Measurements from ENCODE around the gene TNFRSF25. TPM values are rescaled to one million over a fixed set of nuclear protein-coding genes. Genes with fewer than 3 reads are reported as not detected.
"Not testable (repeated sequence)": the region's sequence is repeated elsewhere in the genome, so short reads cannot be mapped to it uniquely, and the experiment has no call there.

Gene TNFRSF25
- total RNA-seq, 1 donor from 2014 or later = 13.1 TPM

- ATAC-seq = not testable (repeated sequence)
Measured at GRCh38 chr1:6429660-6430411, 36.1 kb downstream of the TNFRSF25 start.

- ATAC-seq = not testable (repeated sequence)
Measured at GRCh38 chr1:6428453-6428852, 37.5 kb downstream of the TNFRSF25 start.

- peak; percentile 57 for ATAC-seq
Measured at GRCh38 chr1:6427441-6428390, 38.3 kb downstream of the TNFRSF25 start.

GRCh38 chr1:6426972-6427350 is 39.0 kb downstream of the TNFRSF25 start:
- ATAC-seq = no peak

- ATAC-seq = no peak
Measured at GRCh38 chr1:6426277-6426971, 39.5 kb downstream of the TNFRSF25 start.

GRCh38 chr1:6425658-6426057 is 40.3 kb downstream of the TNFRSF25 start:
- no peak for ATAC-seq

- peak; percentile 6 for ATAC-seq
Measured at GRCh38 chr1:6424619-6425593, 41.1 kb downstream of the TNFRSF25 start, which contains the start of gene ESPN. ESPN (plus strand) TSS chr1:6424776; CDS start chr1:6424956, 180 bp downstream.

- no peak for ATAC-seq
Measured at GRCh38 chr1:6424000-6424565, 41.9 kb downstream of the TNFRSF25 start.

- peak; percentile 27 for ATAC-seq
Measured at GRCh38 chr1:6423321-6423999, 42.5 kb downstream of the TNFRSF25 start.

GRCh38 chr1:6421266-6421665 is 44.7 kb downstream of the TNFRSF25 start:
- no peak for ATAC-seq

- ATAC-seq = peak; percentile 3
Measured at GRCh38 chr1:6420454-6421042, 45.4 kb downstream of the TNFRSF25 start.

- ATAC-seq = peak; percentile 73
Measured at GRCh38 chr1:6419804-6420453, 46.0 kb downstream of the TNFRSF25 start, which contains the start of gene HES2. HES2 (minus strand) TSS chr1:6419919; CDS start chr1:6419820, 99 bp downstream.

GRCh38 chr1:6419397-6419803 is 46.6 kb downstream of the TNFRSF25 start:
- ATAC-seq = peak; percentile 1

- ATAC-seq = no peak
Measured at GRCh38 chr1:6418668-6419396, 47.1 kb downstream of the TNFRSF25 start.

- no peak for ATAC-seq
Measured at GRCh38 chr1:6417961-6418667, 47.9 kb downstream of the TNFRSF25 start.

- no peak for ATAC-seq
Measured at GRCh38 chr1:6416906-6417305, 49.1 kb downstream of the TNFRSF25 start.

- no peak for ATAC-seq
Measured at GRCh38 chr1:6416295-6416656, 49.7 kb downstream of the TNFRSF25 start.
